Measurements from ENCODE around the gene SEPHS2. TPM values are rescaled to one million over a fixed set of nuclear protein-coding genes. Genes with fewer than 3 reads are reported as not detected.

The SEPHS2 gene
- total RNA-seq, 4 donors from 2014 or later, result 17.7 to 25.3 (median 23.6) TPM

DNA sequence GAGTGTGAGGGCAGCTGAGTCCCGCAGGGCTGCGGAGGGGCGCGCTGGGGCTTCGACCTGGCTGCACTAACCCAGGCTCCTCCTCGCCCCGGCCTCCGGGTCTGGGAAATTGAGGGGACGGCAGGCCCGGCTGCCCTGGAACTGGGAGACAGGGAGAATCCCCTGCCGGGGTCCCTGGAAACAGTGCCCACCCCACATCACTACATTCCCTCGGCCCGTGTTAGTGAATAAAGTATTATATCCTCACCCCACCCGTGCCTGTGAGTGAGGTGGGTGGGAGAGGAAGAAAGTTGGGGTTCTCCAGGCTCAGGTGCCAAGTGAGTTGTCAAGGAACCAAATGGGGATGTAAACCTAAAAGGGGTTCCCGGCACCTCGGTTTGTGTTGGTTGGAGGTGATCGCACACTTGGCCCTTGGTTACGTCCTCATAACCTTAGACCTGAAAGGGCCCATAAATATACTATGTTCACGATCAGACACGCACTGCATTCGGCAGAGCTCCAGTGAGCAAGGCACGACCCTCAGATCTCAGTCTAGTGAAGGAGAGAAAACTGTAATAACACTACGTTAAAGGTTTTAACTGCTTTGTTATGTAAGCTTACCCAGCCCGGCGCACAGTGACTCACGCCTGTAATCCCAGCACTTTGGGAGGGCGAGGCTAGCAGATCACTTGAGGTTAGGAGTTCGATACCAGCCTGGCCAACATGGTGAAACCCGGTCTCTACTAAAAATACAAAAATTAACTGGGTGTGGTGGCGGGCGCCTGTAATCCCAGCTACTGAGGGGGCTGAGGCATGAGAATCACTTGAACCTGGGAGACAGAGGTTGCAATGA is 27.1 kb downstream of the SEPHS2 start:
- no peak for TF ChIP-seq POLR2A (IDR thresholded peaks at IDR 0.05)
- TF ChIP-seq, protein P1, sequence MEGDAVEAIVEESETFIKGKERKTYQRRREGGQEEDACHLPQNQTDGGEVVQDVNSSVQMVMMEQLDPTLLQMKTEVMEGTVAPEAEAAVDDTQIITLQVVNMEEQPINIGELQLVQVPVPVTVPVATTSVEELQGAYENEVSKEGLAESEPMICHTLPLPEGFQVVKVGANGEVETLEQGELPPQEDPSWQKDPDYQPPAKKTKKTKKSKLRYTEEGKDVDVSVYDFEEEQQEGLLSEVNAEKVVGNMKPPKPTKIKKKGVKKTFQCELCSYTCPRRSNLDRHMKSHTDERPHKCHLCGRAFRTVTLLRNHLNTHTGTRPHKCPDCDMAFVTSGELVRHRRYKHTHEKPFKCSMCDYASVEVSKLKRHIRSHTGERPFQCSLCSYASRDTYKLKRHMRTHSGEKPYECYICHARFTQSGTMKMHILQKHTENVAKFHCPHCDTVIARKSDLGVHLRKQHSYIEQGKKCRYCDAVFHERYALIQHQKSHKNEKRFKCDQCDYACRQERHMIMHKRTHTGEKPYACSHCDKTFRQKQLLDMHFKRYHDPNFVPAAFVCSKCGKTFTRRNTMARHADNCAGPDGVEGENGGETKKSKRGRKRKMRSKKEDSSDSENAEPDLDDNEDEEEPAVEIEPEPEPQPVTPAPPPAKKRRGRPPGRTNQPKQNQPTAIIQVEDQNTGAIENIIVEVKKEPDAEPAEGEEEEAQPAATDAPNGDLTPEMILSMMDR (IDR thresholded peaks at IDR 0.05), result no peak
- DNase-seq (ENCODE audit: low spot score in 2 of 2), result peak in 1 of 2 donors; percentile 89
- WGBS, 2 donors, result 49 to 68% methylated on average over 26 to 31 of the region's 31 CpGs
- intact Hi-C loops (cut with DNase I; ENCODE audit: low total_unique reads), result no loop called here
- H3K4me3 ChIP-seq (ENCODE audit: low read depth, poor library complexity, severe bottlenecking), result no peak overlapping the region

DNA sequence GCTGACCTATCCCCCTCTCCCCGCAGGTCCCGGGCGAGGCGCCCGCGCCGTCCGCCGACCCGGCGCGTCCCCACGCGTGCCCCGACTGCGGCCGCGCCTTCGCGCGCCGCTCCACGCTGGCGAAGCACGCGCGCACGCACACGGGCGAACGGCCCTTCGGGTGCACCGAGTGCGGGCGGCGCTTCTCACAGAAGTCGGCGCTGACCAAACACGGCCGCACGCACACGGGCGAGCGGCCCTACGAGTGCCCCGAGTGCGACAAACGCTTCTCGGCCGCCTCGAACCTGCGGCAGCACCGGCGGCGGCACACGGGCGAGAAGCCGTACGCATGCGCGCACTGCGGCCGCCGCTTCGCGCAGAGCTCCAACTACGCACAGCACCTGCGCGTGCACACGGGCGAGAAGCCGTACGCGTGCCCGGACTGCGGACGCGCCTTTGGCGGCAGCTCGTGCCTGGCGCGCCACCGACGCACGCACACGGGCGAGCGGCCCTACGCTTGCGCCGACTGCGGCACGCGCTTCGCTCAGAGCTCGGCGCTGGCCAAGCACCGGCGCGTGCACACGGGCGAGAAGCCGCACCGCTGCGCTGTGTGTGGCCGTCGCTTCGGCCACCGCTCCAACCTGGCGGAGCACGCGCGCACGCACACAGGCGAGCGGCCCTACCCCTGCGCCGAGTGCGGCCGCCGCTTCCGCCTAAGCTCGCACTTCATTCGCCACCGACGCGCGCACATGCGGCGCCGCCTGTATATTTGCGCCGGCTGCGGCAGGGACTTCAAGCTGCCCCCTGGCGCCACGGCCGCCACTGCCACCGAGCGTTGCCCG is 27.9 kb downstream of the SEPHS2 start:
- DNase-seq (ENCODE audit: low spot score in 2 of 2), result peak; percentile 55 to 91
- intact Hi-C loops (cut with DNase I; ENCODE audit: low total_unique reads), result no loop called here
- 1 to 2% methylated on average over 22 to 31 of the region's 140 CpGs for WGBS, 2 donors
- H3K4me3 ChIP-seq (ENCODE audit: low read depth, poor library complexity, severe bottlenecking), result peak overlapping the region; percentile 39
- TF ChIP-seq POLR2A (IDR thresholded peaks at IDR 0.05), result no peak
- TF ChIP-seq, protein P1 (IDR thresholded peaks at IDR 0.05), result no peak

DNA sequence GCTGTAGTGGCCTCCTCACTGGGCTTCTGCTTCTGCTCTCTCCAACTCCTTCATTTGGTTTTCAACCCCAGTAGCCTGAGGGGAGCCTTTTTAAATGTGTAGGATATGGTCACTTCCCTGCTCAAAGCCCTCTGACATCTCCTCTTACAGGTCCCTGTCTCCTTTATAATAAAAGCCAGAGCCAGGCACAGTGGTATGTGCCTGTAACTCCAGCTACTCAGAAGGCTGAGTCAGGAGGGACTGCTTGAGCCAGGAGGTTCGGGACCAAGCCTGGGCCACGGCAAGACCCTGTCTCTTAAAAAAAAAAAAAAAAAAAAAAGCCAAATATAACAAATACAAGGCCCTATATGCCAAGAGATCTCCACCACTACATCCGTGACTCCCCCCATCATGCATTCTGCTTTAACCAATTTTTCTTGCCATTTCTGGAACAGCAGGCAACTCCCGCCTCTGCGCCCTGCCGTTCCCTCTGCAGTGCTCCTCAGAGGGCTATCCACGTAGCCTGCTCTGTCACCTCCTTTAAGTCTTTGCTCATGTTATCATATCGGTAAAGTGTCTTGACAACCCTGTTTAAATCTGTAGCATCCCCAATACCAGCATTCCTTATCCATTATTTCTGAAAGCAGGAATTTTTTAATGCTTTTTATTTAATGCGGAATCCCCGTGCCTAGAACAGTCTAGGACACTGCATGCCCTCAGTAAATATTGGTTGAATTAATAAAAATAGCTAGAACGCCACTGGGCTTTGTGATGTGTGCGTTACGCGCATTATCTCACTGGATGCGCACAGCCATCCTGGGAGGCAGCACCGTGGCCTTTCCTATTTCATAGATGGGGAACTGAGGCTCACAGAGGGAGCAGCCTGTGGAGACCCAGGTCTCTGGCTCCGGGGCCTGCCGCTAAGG is 28.8 kb downstream of the SEPHS2 start:
- intact Hi-C loops (cut with DNase I; ENCODE audit: low total_unique reads), result no loop called here
- TF ChIP-seq POLR2A (IDR thresholded peaks at IDR 0.05), result no peak
- TF ChIP-seq, protein P1 (IDR thresholded peaks at IDR 0.05), result no peak
- H3K4me3 ChIP-seq (ENCODE audit: low read depth, poor library complexity, severe bottlenecking), result peak overlapping the region; percentile 39
- WGBS, 2 donors, result 56 to 59% methylated on average over 16 to 18 of the region's 18 CpGs
- no peak for DNase-seq (ENCODE audit: low spot score in 2 of 2)

DNA sequence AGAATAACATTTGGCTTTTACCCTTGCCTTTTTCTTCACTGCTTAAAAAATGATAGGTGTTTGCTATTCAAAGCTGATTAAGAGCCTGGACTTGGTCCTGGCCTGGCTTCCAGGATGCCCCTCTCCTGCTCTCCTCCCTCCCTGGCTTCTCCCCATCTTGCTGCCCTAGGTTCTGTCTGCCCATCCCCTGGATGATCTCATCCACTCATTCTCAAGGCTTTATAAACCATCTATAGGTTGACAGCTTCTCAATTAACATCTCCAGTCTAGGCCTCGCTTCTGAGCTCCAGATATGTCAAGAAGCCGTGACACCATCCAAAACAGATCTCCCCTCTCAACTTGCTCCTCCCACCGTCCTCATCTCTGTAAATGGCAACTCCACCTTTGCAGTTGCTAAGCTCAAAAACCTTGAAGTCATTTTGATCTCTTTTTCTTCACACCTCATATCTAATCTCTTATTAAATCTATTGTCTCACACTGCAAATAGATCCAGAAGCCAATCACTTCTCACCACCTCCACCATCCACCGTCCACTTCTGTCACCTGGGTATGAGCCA is 29.5 kb downstream of the SEPHS2 start:
- TF ChIP-seq, protein P1 (IDR thresholded peaks at IDR 0.05), result no peak
- no peak for TF ChIP-seq POLR2A (IDR thresholded peaks at IDR 0.05)
- H3K4me3 ChIP-seq (ENCODE audit: low read depth, poor library complexity, severe bottlenecking), result no peak overlapping the region
- DNase-seq (ENCODE audit: low spot score in 2 of 2), result no peak
- WGBS, 2 donors, result 95 to 98% methylated on average over 4 of the region's 4 CpGs
- intact Hi-C loops (cut with DNase I; ENCODE audit: low total_unique reads), result no loop called here

DNA sequence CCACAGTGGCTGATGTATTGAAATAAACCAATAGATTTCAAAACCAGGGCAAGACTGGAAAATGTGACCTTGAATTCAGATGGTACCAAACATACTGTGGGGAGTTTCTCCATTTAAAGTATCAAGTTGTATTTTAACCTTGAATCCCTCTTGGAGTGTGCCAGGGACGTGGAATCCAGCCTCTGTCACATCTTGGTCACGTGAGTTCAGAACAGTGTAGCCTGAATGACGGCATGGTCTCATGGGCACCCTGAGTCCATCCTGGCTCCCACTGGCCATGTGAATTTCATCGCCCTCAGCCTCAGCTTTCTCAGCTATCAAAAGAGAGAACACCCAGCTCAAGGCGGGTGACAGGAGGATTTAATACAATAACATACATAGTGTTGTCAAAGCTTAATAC is 31.5 kb downstream of the SEPHS2 start:
- no peak overlapping the region for H3K4me3 ChIP-seq (ENCODE audit: low read depth, poor library complexity, severe bottlenecking)
- WGBS, 2 donors, result 73% methylated on average over 5 of the region's 5 CpGs
- TF ChIP-seq, protein P1 (IDR thresholded peaks at IDR 0.05), result no peak
- intact Hi-C loops (cut with DNase I; ENCODE audit: low total_unique reads), result no loop called here
- DNase-seq (ENCODE audit: low spot score in 2 of 2), result no peak

Data from lower leg skin (tissue), 4 donors.